K562 (cell line): ENCODE data around the gene SERTAD2. TPM values are rescaled to one million over a fixed set of nuclear protein-coding genes. Genes with fewer than 3 reads are reported as not detected.

ENCODE experiments used
- ATF2 ChIP-seq: sonication (generic); formaldehyde crosslinking; IDR thresholded peaks from 2 replicates; pipeline ENCODE4 v1.8.1; 2022; ENCODE audit warnings: missing genetic modification reagents
- CREB5 ChIP-seq: fragments of 250-450 bp; sonication (Bioruptor Pico); IDR thresholded peaks from 2 replicates; pipeline ENCODE4 v1.5.0; 2020; ENCODE audit warnings: mild to moderate bottlenecking
- DIDO1 ChIP-seq: fragments of 450-650 bp; IDR thresholded peaks from 2 replicates; pipeline ENCODE4 v1.6.1; 2016; ENCODE audit warnings: low read depth, missing biosample characterization, missing genetic modification characterization
- HDGF ChIP-seq: fragments of 450-650 bp; IDR thresholded peaks from 2 replicates; pipeline ENCODE4 v1.6.1; 2016
- HLTF ChIP-seq: fragments of 450-650 bp; IDR thresholded peaks from 2 replicates; pipeline ENCODE4 v1.6.1; 2016
- KLF1 ChIP-seq: fragments of 450-650 bp; IDR thresholded peaks from 2 replicates; pipeline ENCODE4 v1.6.1; 2016; ENCODE audit warnings: missing genetic modification characterization, missing compliant biosample characterization
- NFE2 ChIP-seq: IDR thresholded peaks from 2 replicates; pipeline ENCODE4 v1.6.1; 2014; ENCODE audit warnings: antibody characterized with exemption, low read depth
- PCBP2 ChIP-seq: fragments of 200-400 bp; formaldehyde crosslinking; IDR thresholded peaks from 2 replicates; pipeline ENCODE4 v1.6.1; 2018; ENCODE audit warnings: low read length, low read depth, mild to moderate bottlenecking, moderate library complexity; ENCODE audit not compliant: poor library complexity, severe bottlenecking
- RHOXF2B ChIP-seq: fragments of 250-450 bp; sonication (Bioruptor Pico); conservative IDR thresholded peaks from 2 replicates; pipeline ENCODE4 v1.5.1; 2021
- RNF2 ChIP-seq: sonication (generic); IDR thresholded peaks from 2 replicates; pipeline ENCODE4 v1.6.1; 2016
- SMARCA4 ChIP-seq: fragments of 450-650 bp; IDR thresholded peaks from 2 replicates; pipeline ENCODE4 v1.6.1; 2016
- STAT5A ChIP-seq: IDR thresholded peaks from 2 replicates; pipeline ENCODE4 v1.6.1; 2012; ENCODE audit warnings: low read length, inconsistent platforms, borderline replicate concordance
- THRAP3 ChIP-seq: fragments of 450-650 bp; IDR thresholded peaks from 2 replicates; pipeline ENCODE4 v1.6.1; 2016; ENCODE audit warnings: mild to moderate bottlenecking, inconsistent platforms, borderline replicate concordance
- ZBTB33 ChIP-seq: sonication (generic); formaldehyde crosslinking; IDR thresholded peaks from 2 replicates; pipeline ENCODE4 v1.8.1; 2023; ENCODE audit warnings: mild to moderate bottlenecking, missing genetic modification reagents
- ZFP30 ChIP-seq: fragments of 250-450 bp; sonication (Bioruptor Pico); IDR thresholded peaks from 2 replicates; pipeline ENCODE4 v1.8.0; 2022; ENCODE audit warnings: moderate library complexity, mild to moderate bottlenecking, inconsistent platforms, borderline replicate concordance
- ZNF79 ChIP-seq: fragments of 250-450 bp; sonication (Bioruptor Pico); IDR thresholded peaks from 2 replicates; pipeline ENCODE4 v1.4.0; 2020; ENCODE audit warnings: low read depth, mild to moderate bottlenecking, moderate library complexity
- polyA plus RNA-seq, 8 experiments: library from polyadenylated mRNA; depleted of rRNA in 4 of 8; stranded (reverse) in 5 of 8; unstranded in 3 of 8; fragments of >200 nt; fragmentation: Nextera tagmentation in 2 of 8; fragmentation: Illumina TruSeq in 1 of 8; extraction: Ambion mirVana in 2 of 8; extraction: Trizol in 1 of 8; gene quantifications; 2 replicates each; pipeline versions ENCODE4 v1.2.1 to v1.2.3, GENCODE V29; 2011 to 2014; ENCODE audit warnings: inconsistent platforms in 1 of 8, missing spikeins in 1 of 8
- total RNA-seq, 7 experiments: library from RNA; depleted of rRNA in 6 of 7; stranded (reverse); fragments of >200 nt in 6 of 7; fragmentation: Illumina TruSeq in 2 of 7; extraction: Trizol in 2 of 7; gene quantifications; 2 replicates each; pipeline versions ENCODE4 v1.2.1 to v1.2.3, GENCODE V29; 2011 to 2021; ENCODE audit warnings: low replicate concordance in 1 of 7
- TF ChIP-seq, protein P1 (sequence below): sonication (generic); formaldehyde crosslinking; IDR thresholded peaks from 2 replicates; pipeline ENCODE4 v1.8.1; 2022; ENCODE audit warnings: missing genetic modification reagents
- TF ChIP-seq, protein P2 (sequence below): fragments of 450-650 bp; formaldehyde crosslinking; IDR thresholded peaks from 2 replicates; pipeline ENCODE4 v1.4.0; 2022; ENCODE audit warnings: missing genetic modification characterization
- TF ChIP-seq, protein P3 (sequence below): sonication (generic); formaldehyde crosslinking; IDR thresholded peaks from 2 replicates; pipeline ENCODE4 v1.8.0; 2022; ENCODE audit warnings: mild to moderate bottlenecking, missing genetic modification reagents, borderline replicate concordance

The SERTAD2 gene
- total and polyA plus RNA-seq, 9 of the 15 experiments (the other 6 are each of a cell fraction or from before 2014, with no cell fraction given) = 3.0 to 12.5 (median 6.1) TPM

DNA sequence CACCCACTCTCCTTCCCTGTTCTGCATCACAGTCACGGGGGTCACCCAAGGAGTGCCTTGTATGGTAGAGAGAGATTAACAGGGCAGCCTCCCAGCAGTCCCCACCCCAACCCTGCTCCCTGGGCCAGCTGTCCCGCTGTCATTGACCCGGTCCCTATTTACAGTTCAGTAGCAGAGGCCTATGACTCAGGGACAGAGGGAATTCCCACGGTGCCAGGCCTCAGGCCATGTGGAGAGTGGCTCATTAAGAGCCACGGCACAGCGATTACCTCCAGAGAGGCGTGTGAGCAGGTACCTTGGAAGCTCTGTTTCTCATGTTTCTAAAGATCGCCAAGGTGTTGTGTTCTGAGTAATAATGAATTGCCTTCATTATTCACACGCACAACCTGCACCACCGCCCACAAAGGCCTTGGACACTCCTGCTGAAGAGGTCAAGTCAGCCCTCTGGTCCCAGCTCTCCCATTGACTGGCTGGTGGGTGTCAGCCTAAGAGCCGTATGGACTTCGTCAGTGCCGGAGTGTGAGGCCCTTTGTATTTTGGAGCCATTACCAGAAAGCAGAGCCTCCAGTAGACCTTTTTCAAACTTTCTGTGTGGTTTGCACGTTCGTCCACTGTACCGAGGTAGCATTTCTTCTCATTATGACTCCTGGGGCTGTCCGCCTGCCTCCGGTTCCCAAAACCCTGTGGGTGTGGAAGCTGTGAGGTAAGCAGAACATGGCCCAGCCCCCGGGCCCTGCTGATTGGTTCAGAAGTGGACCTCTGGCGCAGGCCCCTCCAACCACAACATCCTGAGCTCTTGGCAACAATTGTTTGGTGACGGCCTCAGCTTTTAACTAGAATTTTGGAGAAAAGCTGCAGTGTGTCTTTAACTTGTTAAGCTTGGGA, 47.0 kb downstream of the SERTAD2 start (continued):
- TF ChIP-seq ZBTB33 (CRISPR knock-in tag) = no peak
- TF ChIP-seq CREB5 = no peak
- no peak for TF ChIP-seq THRAP3
- TF ChIP-seq PCBP2 = no peak
- TF ChIP-seq HDGF = no peak
- no peak for TF ChIP-seq RHOXF2B
- no peak for TF ChIP-seq ZFP30 (CRISPR knock-in tag)
- TF ChIP-seq, protein P1, sequence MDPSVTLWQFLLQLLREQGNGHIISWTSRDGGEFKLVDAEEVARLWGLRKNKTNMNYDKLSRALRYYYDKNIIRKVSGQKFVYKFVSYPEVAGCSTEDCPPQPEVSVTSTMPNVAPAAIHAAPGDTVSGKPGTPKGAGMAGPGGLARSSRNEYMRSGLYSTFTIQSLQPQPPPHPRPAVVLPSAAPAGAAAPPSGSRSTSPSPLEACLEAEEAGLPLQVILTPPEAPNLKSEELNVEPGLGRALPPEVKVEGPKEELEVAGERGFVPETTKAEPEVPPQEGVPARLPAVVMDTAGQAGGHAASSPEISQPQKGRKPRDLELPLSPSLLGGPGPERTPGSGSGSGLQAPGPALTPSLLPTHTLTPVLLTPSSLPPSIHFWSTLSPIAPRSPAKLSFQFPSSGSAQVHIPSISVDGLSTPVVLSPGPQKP (CRISPR knock-in tag) = no peak
- no peak for TF ChIP-seq NFE2
- TF ChIP-seq HLTF = no peak
- TF ChIP-seq, protein P2, sequence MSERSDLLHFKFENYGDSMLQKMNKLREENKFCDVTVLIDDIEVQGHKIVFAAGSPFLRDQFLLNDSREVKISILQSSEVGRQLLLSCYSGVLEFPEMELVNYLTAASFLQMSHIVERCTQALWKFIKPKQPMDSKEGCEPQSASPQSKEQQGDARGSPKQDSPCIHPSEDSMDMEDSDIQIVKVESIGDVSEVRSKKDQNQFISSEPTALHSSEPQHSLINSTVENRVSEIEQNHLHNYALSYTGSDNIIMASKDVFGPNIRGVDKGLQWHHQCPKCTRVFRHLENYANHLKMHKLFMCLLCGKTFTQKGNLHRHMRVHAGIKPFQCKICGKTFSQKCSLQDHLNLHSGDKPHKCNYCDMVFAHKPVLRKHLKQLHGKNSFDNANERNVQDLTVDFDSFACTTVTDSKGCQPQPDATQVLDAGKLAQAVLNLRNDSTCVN = no peak
- TF ChIP-seq RNF2 = no peak
- TF ChIP-seq ZNF79 = no peak
- TF ChIP-seq DIDO1 (tag) = no peak
- TF ChIP-seq, protein P3, sequence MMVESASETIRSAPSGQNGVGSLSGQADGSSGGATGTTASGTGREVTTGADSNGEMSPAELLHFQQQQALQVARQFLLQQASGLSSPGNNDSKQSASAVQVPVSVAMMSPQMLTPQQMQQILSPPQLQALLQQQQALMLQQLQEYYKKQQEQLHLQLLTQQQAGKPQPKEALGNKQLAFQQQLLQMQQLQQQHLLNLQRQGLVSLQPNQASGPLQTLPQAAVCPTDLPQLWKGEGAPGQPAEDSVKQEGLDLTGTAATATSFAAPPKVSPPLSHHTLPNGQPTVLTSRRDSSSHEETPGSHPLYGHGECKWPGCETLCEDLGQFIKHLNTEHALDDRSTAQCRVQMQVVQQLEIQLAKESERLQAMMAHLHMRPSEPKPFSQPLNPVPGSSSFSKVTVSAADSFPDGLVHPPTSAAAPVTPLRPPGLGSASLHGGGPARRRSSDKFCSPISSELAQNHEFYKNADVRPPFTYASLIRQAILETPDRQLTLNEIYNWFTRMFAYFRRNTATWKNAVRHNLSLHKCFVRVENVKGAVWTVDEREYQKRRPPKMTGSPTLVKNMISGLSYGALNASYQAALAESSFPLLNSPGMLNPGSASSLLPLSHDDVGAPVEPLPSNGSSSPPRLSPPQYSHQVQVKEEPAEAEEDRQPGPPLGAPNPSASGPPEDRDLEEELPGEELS (CRISPR knock-in tag) = no peak
- no peak for TF ChIP-seq ATF2 (CRISPR knock-in tag)
- 0 out of 2 replicates have a peak, but pooled peaks have one; percentile 18 for TF ChIP-seq KLF1 (tag)
- no peak for TF ChIP-seq STAT5A
- TF ChIP-seq SMARCA4 = 0 out of 2 replicates have a peak, but pooled peaks have one; percentile 26
